GM19452 (cell line): ENCODE measurements around the gene RUNX1.
"Not testable (repeated sequence)": the region's sequence is repeated elsewhere in the genome, so short reads cannot be mapped to it uniquely, and the experiment has no call there.

Source experiments
- ATAC-seq: cut with Tn5 transposase; IDR thresholded peaks from one replicate; pipeline ENCODE4 v1.9.1; 2021; ENCODE audit not compliant: unreplicated experiment

Gene RUNX1

DNA sequence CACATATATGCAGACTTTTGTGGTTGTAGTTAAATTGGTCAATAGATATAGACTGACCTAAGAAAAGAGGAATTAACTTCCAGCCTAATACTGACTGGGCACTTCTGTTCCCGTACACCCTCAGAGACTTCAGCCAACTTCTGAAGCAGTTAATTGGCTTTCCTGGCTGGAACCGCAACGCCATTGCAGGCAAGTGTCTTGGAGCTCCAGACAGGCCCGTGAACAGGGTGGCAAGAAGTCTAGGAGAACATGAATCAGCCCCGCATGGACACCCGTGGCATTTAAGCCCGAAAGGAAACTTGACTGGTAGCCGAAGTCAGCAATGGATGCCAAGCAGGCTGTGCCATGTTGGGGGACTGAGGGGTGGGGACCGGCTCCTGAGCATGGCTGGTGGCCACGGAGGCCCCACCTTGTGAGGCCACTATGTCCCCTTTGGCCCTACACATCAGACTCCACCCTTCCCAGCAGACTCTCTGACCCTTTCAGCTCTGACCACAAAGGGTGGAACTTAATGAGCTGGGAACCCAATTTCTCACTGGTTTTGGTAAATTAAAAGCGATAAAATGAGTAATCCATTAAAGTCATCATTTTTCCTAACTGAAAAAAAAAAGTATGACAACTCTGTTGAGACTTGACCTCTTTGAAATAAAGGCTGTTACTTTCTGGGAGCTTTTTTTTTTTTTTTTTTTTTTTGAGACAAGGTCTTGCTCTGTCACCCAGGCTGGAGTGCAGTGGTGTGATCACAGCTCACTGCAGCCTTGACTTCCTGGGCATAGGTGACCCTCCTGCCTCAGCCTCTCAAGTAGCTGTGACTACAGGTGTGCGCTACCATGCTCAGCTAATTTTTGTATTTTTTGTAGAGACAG is 54.1 kb downstream of the RUNX1 start:
- ATAC-seq, result no peak

DNA sequence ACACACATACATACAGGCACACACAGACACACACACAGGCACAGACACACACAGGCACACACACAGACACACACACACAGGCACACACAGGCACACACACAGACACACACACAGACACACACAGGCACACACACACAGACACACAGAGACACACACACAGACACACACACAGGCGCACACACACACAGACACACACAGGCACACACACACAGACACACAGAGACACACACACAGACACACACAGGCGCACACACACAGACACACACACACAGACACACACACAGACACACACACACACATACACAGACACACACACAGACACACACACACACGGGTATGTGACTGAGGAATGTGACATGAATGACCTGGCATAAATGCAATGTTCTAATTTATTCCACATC is 55.6 kb downstream of the RUNX1 start:
- ATAC-seq, result not testable (repeated sequence)

DNA sequence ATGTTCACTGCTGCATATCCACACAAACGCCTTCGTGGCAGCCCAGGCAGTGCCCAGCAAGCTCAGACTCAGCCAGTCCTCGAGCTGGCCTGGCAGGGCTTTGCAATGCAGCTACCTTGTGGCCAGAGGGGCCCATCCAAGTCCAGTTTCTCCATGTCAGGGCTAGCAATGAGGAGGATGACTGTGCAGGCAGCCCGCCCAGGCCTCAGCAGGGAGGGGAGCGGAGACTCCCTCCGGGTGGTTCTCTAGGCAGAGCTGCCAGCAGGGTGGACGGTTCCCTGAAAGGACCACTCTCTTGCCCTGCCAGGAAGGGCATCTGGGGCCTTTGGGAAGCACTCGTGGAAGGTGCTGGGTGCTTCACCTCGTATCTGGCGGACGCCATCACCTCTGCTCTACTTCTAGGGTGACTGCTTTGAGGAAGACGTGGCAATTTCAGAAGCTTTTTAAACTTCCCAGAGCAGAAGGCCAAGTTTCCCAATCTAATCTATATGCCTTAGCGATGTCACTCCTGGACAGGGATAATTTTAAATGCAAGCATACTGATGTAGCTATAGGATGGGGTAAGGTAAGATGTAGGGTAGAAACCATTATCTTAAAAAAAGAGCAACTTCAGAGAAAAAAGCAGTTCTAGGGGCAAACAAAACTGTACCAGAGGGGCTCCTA is 56.2 kb downstream of the RUNX1 start:
- no peak for ATAC-seq

DNA sequence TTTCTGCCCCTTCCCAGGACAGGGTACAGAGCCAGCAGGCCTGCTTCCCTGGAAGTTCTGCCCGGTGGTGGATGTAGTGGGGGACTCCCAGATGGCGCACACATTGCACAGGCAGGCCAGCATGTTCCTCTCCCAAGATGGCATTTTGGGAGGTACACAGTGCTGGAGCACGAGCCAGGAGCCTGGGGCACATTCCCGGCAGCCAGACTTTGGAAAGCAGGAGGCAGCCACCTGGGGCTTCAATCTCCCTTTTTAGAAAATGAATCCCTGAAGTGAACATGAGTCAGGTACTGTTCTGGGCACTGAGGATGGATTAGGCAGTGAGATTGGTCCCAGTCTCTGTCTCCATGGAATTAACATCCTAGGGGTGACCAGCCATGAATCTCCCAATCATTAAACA is 56.9 kb downstream of the RUNX1 start:
- no peak for ATAC-seq

DNA sequence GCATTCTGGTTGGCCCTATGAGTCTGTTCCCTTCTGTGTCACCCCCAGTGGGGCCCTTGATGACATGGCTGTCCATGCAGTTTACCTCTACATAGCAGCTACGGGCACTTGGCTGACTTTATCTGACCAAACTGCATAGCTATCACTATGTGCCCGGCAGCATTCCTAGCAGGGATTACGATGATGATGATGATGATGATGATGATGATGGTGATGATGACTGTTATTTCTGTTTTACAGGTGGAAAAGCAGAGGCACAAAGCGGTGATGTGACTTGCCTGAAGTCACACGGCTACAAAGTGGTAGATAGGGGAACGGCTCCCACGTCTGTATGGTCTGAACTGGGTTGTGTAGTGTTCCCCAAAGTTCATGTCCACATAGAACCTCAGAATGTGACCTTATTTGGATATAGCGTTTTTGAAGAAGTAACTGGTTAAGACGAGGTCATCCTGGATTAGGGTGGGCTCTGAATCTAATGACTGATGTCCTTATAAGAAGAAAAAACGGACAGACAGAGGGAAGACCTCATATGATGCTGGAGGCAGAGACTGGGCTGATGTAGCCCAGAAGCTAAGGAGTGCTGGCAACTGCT is 57.6 kb downstream of the RUNX1 start:
- ATAC-seq, result no peak

DNA sequence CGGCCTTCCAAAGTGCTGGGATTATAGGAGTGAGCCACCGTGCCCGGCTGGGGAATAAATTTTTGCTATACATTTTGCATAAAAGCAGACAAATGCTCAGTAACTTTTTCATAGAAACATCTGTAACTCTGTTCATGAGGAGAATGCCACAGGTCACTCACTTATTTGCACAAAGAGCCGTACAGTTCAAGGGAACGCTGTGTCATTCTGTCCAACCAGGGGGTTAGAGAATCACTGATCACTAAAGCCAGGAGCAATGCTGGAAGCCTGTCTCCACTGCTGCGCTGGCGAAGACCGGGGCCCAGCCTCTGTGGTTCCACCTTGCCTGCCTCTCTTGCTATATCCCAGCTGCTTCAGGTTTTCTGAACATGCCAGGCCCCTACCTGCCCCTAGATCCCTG is 58.3 kb downstream of the RUNX1 start:
- ATAC-seq, result no peak

DNA sequence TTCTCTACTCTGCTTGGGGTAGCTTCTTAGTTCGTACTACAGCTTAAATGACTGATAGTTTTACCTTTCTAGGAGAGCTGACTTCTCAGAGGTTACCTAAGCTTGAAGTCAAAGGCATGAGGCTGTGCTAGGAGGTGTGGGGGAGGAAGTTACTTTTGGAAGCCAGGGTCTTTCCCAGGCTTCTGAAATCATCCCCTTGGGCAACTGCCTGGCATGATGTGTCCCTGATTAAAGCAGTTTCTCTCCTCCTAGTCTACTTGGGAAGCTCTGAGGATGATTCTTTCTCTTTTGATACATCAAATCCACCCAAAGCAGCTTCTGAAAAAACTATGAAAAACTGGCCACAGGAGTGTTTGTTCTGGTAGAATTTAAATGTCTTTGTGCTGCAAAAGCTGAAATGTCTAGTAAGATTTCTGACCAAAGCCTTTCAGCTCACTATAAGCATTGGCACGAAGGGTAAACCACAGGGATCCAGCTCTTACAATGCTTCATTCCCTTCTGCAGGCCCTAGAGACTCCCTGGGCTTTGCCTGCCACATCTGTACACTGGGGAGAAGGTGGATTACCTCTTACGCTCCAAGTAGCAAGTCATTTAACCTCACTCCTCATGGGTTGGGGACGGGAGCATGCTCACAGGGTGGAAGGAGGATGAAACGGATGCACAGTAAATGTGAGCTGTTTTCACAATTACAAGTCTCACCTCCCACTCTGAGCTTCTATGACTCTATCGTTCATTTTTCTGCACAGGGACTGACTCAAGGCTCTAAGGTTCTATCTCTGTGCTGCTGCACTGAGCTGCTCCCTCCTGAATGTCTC is 59.6 kb downstream of the RUNX1 start:
- no peak for ATAC-seq

DNA sequence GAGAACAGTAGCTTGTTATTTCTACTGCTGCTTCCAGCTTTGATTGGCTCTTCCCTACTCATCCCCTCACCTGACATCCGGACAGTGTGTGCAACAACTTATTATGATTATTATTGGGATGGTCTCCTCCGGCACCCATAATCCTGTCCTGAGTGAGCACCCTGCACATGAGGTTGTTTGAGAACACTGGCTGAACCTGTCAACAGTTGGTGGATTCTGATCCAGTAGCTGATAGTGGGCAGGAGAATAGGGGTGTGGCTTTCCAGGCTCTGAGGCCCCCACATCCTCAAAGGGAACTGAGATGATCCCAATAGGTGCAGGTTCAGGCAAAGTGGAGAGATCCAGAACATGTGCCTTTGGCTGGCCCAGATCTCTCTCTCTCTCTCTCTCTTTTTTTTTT is 60.5 kb downstream of the RUNX1 start:
- ATAC-seq, result no peak

DNA sequence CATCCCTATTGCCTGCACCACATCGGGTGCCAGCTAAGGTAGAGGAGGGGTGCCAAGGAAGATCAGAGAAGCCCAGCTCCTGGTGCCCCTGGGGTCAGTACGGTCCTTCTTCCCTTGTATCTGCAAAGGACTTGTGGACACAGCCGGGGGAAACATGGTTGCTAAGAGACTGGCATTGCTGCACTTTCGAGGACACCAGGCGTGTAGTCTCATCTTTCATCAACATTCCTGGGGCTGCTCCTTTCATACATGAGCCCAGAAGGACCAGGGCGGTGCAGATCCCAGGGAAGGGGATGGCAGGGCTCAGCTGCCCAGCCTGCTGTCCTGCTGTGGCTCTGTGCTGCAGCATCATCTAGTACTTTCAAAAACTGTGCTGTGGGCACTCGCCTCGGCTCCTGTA is 61.0 kb downstream of the RUNX1 start:
- ATAC-seq, result no peak

DNA sequence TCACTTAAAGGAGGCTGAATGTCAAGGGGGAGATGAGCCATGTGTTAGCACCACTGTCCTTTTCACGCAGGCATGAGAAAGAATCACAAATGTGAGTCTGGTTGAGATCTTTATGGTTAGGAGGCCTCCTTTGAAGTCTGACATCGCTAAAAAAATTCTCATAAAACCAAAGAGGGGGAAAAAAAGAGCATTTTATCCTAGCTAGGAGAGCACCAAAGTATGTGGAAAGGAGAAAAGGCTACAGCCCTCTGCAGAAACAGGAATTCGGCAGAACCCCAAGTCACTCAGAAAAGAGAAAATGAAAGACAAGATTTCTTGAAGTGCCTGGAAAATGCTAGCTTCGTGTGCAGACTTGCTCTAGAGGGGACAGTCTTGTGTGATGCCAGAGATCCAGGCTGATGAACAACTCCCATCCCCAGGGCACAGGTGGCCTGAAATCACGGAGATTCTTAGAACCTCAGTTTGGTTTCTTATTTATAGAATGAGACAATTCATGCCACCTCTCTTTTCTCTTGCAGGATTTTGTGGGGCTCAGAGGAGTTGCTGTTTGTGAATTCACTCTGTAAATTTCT is 61.5 kb downstream of the RUNX1 start:
- ATAC-seq, result peak; percentile 6

DNA sequence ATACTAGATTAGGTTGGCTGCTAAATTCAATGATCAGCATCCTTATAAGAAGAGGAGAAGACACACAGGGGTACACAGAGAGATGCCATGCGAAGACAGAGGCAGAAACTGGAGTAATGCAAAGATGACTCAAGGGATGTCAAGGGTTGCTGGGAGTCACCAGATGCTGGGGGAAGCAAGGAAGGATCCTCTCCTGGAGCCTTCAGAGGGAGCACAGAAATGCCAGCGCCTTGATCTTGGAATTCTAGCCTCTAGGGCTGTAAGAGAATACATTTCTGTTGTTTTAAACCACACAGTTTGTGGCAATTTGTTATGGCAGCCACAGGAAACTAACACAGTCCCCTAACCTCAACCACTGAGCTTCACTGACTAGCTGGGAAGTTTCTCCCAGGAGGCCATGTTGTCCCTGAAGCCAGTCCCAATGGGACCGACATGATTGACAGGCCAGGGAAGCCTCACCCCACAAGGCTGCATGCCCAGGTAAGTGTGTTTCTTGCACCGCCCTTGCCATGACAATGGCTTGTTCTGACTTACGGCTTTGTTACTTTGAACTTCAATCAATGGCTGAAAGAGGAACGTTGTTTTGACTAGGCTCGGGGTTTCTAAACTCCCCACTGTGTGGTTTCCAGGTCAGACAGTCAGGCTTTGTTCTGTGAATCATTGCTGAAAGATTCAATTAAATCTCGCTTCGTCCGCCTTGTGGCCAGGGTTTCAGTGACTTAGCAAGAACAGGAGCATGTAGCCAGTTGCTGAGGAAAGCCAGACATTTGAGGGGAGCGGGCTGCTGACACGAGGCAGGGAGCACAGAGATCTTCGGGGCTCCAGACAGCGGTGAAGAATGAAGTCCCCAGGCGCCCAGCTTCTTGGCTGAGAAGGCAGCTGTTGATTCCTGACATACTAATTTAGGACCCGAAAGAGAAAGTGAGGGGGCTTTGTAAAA is 62.3 kb downstream of the RUNX1 start:
- ATAC-seq, result peak; percentile 63

DNA sequence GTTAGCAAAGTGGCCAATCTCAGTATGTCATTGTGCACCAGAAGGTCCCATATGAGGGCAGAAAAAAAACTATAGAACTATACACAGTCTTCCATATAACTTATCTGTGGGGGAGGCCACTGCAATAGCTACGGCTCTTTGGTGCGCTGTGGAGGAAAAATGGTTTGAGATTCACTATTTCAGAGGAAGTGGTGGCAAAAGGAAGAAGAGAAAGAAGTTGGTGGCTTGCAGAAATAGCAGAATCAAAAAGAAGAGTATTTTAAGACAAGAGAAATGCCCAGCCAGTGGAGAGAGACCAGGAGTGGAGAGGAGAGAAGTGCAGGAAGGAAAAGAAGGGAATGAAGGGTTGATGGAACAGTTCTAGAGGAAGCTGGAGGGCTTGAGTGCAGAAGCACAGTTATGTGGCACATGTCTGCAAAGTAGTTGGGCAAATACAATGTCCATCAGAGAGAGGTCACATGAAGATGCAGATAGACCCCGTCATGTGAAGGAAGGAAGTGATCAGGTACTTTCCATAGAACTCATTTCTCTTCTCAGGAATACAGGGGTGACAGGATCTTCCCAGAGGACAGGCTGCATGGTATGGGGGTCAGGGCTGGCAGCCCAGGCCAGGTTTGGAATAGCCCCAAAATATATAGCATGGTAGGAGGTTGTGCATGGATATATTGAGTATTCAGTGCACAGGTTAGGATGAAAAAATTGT is 64.6 kb downstream of the RUNX1 start:
- no peak for ATAC-seq

DNA sequence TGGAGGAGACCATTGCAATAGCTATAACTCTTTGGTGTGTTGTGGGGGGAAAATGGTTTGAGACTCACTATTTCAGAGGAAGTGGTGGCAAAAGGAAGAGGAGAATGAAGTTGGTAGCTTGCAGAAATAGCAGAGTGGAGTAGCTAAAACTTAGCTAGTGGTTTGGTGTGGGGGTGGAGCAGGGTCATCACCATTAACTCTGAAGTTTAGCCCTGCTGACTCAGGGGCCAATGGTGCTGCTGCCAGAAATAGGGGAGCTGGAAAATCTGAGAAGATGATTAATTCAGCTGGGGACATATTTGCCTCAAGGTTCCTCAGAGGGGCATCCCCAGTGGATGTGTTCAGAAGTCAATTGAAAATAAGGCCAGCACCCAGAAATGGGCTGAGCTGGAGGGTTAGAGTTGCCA is 65.4 kb downstream of the RUNX1 start:
- ATAC-seq, result peak; percentile 44

DNA sequence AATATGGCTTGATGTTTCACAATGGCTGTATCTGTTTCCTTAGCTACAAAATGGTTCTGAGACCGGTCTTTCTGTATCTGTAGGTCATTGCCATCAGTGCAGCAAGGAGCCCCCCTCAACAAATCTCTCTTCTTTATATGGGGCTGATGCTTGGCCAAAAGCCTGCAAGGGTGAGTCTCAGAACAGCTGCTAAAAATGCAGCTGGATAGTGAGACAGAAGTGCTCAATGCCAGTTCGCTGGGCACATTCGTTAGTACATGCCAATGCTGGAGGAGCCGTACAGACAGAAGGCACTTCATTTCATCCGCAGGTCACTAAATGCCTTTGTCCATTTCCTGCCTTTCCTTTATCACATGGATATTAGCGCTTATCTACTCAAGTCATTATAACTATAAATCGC is 67.3 kb downstream of the RUNX1 start:
- ATAC-seq, result no peak

DNA sequence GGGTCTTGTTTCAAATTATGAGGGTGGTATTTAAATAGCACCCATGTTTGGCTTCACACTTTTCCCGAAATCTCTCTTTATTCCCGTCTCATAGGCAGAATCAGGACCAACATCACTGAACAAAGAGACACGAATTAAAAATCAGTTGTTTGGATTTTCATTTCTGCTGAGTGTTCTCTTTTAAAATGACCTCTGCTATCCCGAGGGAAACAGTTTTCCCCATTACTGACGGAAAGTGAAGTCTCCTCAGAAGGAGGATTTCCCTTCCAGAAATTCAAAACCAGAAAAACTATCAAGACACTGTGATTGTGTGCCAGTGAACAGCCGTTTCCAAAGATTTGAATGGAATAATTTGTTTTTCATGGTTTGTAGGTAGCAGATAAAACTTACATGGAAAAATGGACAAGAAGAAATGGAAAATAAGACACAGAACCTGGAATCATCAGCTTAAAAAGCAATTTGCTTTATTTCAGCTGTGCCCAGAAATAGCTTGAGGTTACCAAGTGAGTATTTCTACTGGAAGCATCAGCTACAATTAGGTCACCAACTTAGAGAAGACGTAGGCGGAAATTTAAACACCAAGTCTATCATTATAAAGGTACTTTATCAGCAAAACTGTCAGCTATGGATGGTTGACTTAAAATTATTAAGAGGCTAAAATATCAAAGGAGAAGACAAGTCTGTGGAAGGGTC is 68.5 kb downstream of the RUNX1 start:
- ATAC-seq, result no peak

DNA sequence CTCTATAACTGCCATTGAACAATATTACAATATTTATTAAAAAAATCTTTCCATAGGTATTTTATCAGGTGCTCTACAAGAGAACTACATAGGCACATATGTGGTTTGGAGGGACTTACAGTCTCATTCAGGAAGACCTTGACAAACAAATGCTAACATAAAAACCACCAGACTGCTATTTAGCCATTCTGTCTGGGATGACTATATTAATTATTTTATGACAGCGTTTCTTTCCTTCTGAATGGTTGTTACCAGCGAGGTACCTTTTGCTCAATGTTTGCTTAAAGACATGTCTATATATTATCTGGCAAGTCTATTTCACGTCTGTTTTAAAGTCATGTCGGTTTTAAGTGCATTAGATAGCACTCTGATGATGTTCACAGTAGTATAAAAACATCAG is 69.7 kb downstream of the RUNX1 start:
- no peak for ATAC-seq

DNA sequence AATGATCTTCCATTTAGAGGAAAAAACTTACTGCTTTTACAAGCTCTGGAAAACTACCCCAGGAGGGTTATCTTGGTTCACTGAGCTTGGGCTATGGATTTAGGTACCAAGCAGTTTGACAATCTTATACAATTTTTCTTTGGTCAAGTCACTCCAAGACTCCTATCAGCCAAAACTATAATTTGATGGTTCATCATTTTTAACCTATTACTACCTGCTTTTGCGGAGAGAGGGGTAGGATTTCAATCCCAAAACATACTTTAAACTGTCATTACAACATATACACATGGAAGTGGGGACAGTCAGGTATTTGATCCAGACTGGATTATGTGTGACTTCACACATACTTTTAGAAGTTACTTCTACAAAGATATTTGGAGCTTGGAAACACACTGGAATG is 71.8 kb downstream of the RUNX1 start:
- no peak for ATAC-seq

DNA sequence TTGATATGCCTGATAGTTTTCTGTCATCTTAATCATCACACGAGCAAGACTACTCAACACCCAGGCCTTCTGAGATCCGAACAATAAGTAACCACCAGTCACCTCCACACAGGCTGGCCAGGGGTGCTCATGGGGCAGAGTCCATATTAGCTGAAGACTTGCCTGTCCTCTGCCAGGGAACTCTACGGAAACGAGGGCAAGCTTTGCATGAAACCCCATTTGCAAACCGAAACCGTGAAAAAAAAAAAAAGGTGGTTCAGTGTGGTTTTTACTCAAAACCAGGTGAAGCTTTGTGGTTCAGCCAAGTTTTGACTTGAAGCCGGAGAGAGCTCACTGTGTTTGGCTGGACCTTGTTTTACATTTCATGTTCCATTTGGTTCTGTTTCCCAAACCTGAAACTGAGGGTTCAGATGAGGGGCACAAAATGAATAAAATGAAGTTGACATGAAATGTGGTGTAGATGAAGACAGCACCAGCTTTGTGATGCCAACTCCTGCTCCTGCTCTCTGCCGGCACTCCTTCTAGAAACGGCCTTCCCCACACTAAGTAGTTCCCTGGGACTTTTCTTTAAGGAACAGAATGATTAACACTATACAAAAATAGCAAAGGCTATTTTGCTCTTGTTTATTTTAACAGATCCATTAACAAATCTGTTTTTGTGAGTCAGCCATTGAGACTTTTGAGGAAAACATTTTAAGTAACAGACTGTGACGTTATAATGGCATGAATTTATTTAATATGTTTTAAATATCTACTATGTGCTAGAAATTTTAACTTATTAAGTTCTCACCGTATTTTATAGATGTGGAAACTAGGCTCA is 74.7 kb downstream of the RUNX1 start:
- ATAC-seq, result peak; percentile 92
